CD1c-positive myeloid dendritic cell (primary cell): ENCODE measurements around the gene SORT1.
A peak's percentile ranks its signal among the peaks of the same experiment; 100 is the strongest.
"Not testable (repeated sequence)": the region's sequence is repeated elsewhere in the genome, so short reads cannot be mapped to it uniquely, and the experiment has no call there.

ENCODE experiments used
- DNase-seq: peaks from one replicate; pipeline ENCODE4 v3.0.0-alpha.2; 2016; ENCODE audit errors: extremely low spot score

SORT1 gene

GRCh38 chr1:109341944-109342930, 55.5 kb downstream of the SORT1 start:
- DNase-seq: no peak

- DNase-seq: no peak
Measured at GRCh38 chr1:109338608-109339007, 59.1 kb downstream of the SORT1 start.

- DNase-seq: no peak
Measured at GRCh38 chr1:109338091-109338490, 59.6 kb downstream of the SORT1 start.

- no peak for DNase-seq
Measured at GRCh38 chr1:109335091-109335490, 62.6 kb downstream of the SORT1 start.

- no peak for DNase-seq
Measured at GRCh38 chr1:109331113-109331512, 66.6 kb downstream of the SORT1 start.

GRCh38 chr1:109327285-109327684, 70.4 kb downstream of the SORT1 start:
- DNase-seq: no peak

- DNase-seq: no peak
Measured at GRCh38 chr1:109322974-109323373, 74.7 kb downstream of the SORT1 start.

- DNase-seq: no peak
Measured at GRCh38 chr1:109319114-109319513, 78.6 kb downstream of the SORT1 start.

GRCh38 chr1:109316506-109316905, 81.2 kb downstream of the SORT1 start:
- no peak for DNase-seq

GRCh38 chr1:109315288-109315687, 82.4 kb downstream of the SORT1 start:
- no peak for DNase-seq

- no peak for DNase-seq
Measured at GRCh38 chr1:109314795-109315194, 82.9 kb downstream of the SORT1 start.

- no peak for DNase-seq
Measured at GRCh38 chr1:109312978-109313775, 84.5 kb downstream of the SORT1 start.

- no peak for DNase-seq
Measured at GRCh38 chr1:109312246-109312645, 85.5 kb downstream of the SORT1 start.

GRCh38 chr1:109309347-109309746, 88.4 kb downstream of the SORT1 start:
- DNase-seq: no peak

- DNase-seq: peak; percentile 11
Measured at GRCh38 chr1:109307274-109308021, 90.3 kb downstream of the SORT1 start.

GRCh38 chr1:109306832-109307273, 90.9 kb downstream of the SORT1 start, which contains the start of gene MYBPHL:
Gene MYBPHL (minus strand): TSS chr1:109307011. CDS start chr1:109306991, 20 bp downstream.
- DNase-seq: no peak

GRCh38 chr1:109305991-109306390, 91.7 kb downstream of the SORT1 start:
- DNase-seq: not testable (repeated sequence)

GRCh38 chr1:109304226-109304920, 93.3 kb downstream of the SORT1 start:
- no peak for DNase-seq

GRCh38 chr1:109301874-109302273, 95.8 kb downstream of the SORT1 start:
- no peak for DNase-seq

- DNase-seq: no peak
Measured at GRCh38 chr1:109300650-109301151, 97.0 kb downstream of the SORT1 start.
